PC-9 (cell line): ENCODE results near the gene KIF16B. TPM values are rescaled to one million over a fixed set of nuclear protein-coding genes. Genes with fewer than 3 reads are reported as not detected.

Experiments used
- BruUV-seq: library from RNA; stranded (reverse); fragments of 400-500 nt; replicated peaks from 2 replicates; lab custom pipeline; 2021; lab: Mats Ljungman, UMichigan
- CTCF ChIA-PET: fragments of 300-600 bp; sonication (Branson Sonifier 250); formaldehyde crosslinking; loops from one replicate; lab custom pipeline; 2022; ENCODE audit warnings: antibody characterized with exemption; lab: Charles Lee
- POLR2A ChIA-PET: fragments of 300-600 bp; sonication (Branson Sonifier 250); formaldehyde crosslinking; loops from one replicate; lab custom pipeline; 2022; ENCODE audit warnings: antibody characterized with exemption; ENCODE audit not compliant: unreplicated experiment; lab: Charles Lee
- DNase-seq, 2 experiments: peaks; one replicate each; pipeline versions ENCODE4 v3.0.0 to v3.0.0-alpha.2; 2015 to 2022; ENCODE audit warnings: mixed read lengths in 1 of 2
- H2AFZ ChIP-seq: fragments of 200-600 bp; sonication (generic); 2 replicates; pipeline ENCODE4 v1.8.1; 2017; ENCODE audit warnings: antibody characterized with exemption
- H3F3A ChIP-seq: fragments of 200-600 bp; sonication (generic); 2 replicates; pipeline ENCODE4 v1.8.1; 2017; ENCODE audit warnings: antibody characterized with exemption, mild to moderate bottlenecking, low read depth; ENCODE audit not compliant: insufficient read depth
- H3K27ac ChIP-seq: fragments of 200-600 bp; sonication (generic); 2 replicates; pipeline ENCODE4 v1.6.1; 2016; ENCODE audit warnings: mixed run types
- H3K27me3 ChIP-seq: fragments of 200-600 bp; sonication (generic); 2 replicates; pipeline ENCODE4 v1.6.1; 2016; ENCODE audit warnings: low read depth, mixed run types; ENCODE audit not compliant: insufficient read depth
- H3K36me3 ChIP-seq: fragments of 200-600 bp; sonication (generic); 2 replicates; pipeline ENCODE4 v1.6.1; 2016; ENCODE audit warnings: low read depth, mixed run types
- H3K4me1 ChIP-seq: fragments of 200-600 bp; sonication (generic); replicated peaks from 2 replicates; pipeline ENCODE4 v1.6.1; 2016; ENCODE audit warnings: mixed run types; ENCODE audit not compliant: insufficient read depth
- H3K4me2 ChIP-seq: fragments of 200-600 bp; sonication (generic); 2 replicates; pipeline ENCODE4 v1.6.1; 2017; ENCODE audit warnings: mixed run types
- H3K4me3 ChIP-seq: fragments of 200-600 bp; sonication (generic); 2 replicates; pipeline ENCODE4 v1.6.1; 2016; ENCODE audit warnings: mixed run types
- H3K79me2 ChIP-seq: fragments of 200-600 bp; sonication (generic); 2 replicates; pipeline ENCODE4 v1.6.1; 2017; ENCODE audit warnings: low read depth, mixed run types
- H3K9me2 ChIP-seq: fragments of 200-600 bp; sonication (generic); 2 replicates; pipeline ENCODE4 v1.8.1; 2017; ENCODE audit warnings: mild to moderate bottlenecking; ENCODE audit not compliant: insufficient read depth
- H3K9me3 ChIP-seq: fragments of 200-600 bp; sonication (generic); 2 replicates; pipeline ENCODE4 v1.8.1; 2016; ENCODE audit warnings: low read depth; ENCODE audit not compliant: insufficient read depth
- H4K20me1 ChIP-seq: fragments of 200-600 bp; sonication (generic); 2 replicates; pipeline ENCODE4 v1.8.1; 2017; ENCODE audit not compliant: insufficient read depth
- EZH2 ChIP-seq: fragments of 200-600 bp; sonication (generic); IDR thresholded peaks from 2 replicates; pipeline ENCODE4 v1.8.0; 2017; ENCODE audit warnings: antibody characterized with exemption, low read depth
- intact Hi-C: fragments of 100-400 bp; cut with micrococcal nuclease; formaldehyde crosslinking; loops from one replicate; pipeline ENCODE4 v1.10.0; 2022; ENCODE audit not compliant: unreplicated experiment
- total RNA-seq: library from RNA; stranded (reverse); gene quantifications from 2 replicates; pipeline ENCODE4 v1.2.3, GENCODE V29; 2021
- TF ChIP-seq, protein P1 (sequence below): fragments of 200-600 bp; sonication (generic); conservative IDR thresholded peaks from 2 replicates; pipeline ENCODE4 v1.6.1; 2017; ENCODE audit warnings: mixed run types, antibody characterized with exemption, mild to moderate bottlenecking, moderate library complexity

KIF16B gene
- total RNA-seq, 1 experiment from 2014 or later, result 17.6 TPM

DNA sequence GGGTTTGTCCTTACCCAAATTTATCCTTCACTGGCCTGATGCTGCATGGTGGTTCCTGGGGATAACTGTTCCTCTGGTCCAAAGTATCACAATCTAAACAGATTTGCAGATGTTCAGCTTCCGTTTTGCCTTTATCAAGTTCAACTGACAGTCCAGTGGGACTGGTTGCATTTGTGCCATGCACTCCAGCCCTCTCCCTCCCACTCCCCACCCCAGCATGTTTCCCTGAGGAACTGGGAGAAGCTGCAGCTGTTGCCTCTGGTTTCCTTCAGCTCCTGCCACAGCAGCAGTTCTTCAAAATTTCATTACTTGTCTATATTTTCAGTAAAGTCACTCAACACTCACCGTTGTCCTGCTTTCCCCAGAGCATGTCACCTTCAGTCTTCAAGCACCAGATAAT lies 39.5 kb upstream of the KIF16B start:
- Histone ChIP-seq H3K36me3 (no peaks in the 10 kb centered on the region), H3K9me2 (no peaks in the 10 kb centered on the region), H3K4me1 (peaks cover 10% of the 10 kb centered on the region), H2AFZ (no peak overlapping the region), H3K79me2 (no peaks in the 10 kb centered on the region), H3K4me2 (no peak overlapping the region), H3K27ac (no peak overlapping the region), H4K20me1 (no peaks in the 10 kb centered on the region), H3K9me3 (no peaks in the 10 kb centered on the region), H3K4me3 (no peak overlapping the region), H3F3A (no peaks in the 10 kb centered on the region), H3K27me3 (no peaks in the 10 kb centered on the region)
- no peak for DNase-seq
- ChIA-PET CTCF (no interaction called here), POLR2A (no interaction called here)
- TF ChIP-seq, protein P1, sequence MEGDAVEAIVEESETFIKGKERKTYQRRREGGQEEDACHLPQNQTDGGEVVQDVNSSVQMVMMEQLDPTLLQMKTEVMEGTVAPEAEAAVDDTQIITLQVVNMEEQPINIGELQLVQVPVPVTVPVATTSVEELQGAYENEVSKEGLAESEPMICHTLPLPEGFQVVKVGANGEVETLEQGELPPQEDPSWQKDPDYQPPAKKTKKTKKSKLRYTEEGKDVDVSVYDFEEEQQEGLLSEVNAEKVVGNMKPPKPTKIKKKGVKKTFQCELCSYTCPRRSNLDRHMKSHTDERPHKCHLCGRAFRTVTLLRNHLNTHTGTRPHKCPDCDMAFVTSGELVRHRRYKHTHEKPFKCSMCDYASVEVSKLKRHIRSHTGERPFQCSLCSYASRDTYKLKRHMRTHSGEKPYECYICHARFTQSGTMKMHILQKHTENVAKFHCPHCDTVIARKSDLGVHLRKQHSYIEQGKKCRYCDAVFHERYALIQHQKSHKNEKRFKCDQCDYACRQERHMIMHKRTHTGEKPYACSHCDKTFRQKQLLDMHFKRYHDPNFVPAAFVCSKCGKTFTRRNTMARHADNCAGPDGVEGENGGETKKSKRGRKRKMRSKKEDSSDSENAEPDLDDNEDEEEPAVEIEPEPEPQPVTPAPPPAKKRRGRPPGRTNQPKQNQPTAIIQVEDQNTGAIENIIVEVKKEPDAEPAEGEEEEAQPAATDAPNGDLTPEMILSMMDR, result no peak
- no peak for TF ChIP-seq EZH2
- no TSS peak for BruUV-seq
- intact Hi-C loops, result no loop called here

DNA sequence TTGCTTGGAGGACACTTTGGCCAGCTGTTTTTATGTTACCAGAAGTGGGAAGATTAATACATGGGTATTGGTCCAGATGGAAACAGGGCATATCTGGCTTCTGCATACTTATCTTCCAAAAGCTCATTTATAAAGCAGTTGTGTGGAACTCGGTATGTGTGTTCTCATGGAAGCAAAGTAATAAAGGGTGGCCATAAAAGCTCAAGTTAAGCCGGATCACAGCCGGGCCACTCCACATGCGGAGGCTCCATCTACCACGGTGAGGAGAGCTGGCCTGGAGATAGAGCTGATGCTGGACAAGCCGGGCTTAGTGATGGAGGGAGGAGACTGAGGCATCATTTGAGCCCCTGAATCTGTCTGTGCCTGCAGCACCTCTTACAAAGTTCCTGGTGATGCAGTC lies 38.6 kb upstream of the KIF16B start:
- ChIA-PET POLR2A (no interaction called here), CTCF (no interaction called here)
- intact Hi-C loops, result no loop called here
- Histone ChIP-seq H3K36me3 (no peaks in the 10 kb centered on the region), H3K9me3 (no peaks in the 10 kb centered on the region), H3K4me2 (no peak overlapping the region), H4K20me1 (no peaks in the 10 kb centered on the region), H3K9me2 (no peaks in the 10 kb centered on the region), H3K4me3 (no peak overlapping the region), H2AFZ (no peak overlapping the region), H3F3A (no peaks in the 10 kb centered on the region), H3K4me1 (peaks cover 10% of the 10 kb centered on the region), H3K27ac (no peak overlapping the region), H3K27me3 (no peaks in the 10 kb centered on the region), H3K79me2 (no peaks in the 10 kb centered on the region)
- no peak for DNase-seq
- no peak for TF ChIP-seq EZH2
- no TSS peak for BruUV-seq

DNA sequence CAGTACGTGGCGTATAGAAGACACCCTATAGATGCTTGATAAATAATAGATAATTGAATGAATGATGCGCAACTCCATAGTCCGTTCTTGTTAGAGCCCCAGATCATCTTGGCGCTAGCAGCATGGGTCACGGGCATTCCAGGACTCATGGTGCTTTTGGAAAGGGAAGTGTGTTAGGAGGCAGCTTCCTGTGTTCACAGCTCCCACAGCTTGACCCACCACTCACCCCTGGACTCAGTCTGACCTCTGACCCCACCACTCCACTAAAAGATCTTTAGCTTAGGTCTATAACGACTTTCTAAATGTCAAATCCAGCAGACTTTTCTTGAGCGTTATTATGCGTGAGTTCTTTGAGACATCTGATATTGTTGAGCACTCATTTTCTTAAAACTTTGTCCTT lies 35.8 kb upstream of the KIF16B start:
- no TSS peak for BruUV-seq
- Histone ChIP-seq H3K9me3 (no peaks in the 10 kb centered on the region), H3F3A (no peaks in the 10 kb centered on the region), H3K9me2 (no peaks in the 10 kb centered on the region), H4K20me1 (no peaks in the 10 kb centered on the region), H3K27me3 (no peaks in the 10 kb centered on the region), H3K27ac (no peak overlapping the region), H3K36me3 (no peaks in the 10 kb centered on the region), H2AFZ (no peak overlapping the region), H3K4me2 (no peak overlapping the region), H3K79me2 (no peaks in the 10 kb centered on the region), H3K4me1 (no peaks in the 10 kb centered on the region), H3K4me3 (no peak overlapping the region)
- intact Hi-C loops, result no loop called here
- CTCF ChIA-PET, result no interaction called here
- DNase-seq, result no peak
- TF ChIP-seq EZH2, result no peak
- TF ChIP-seq, protein P1, result no peak
- POLR2A ChIA-PET, result no interaction called here

DNA sequence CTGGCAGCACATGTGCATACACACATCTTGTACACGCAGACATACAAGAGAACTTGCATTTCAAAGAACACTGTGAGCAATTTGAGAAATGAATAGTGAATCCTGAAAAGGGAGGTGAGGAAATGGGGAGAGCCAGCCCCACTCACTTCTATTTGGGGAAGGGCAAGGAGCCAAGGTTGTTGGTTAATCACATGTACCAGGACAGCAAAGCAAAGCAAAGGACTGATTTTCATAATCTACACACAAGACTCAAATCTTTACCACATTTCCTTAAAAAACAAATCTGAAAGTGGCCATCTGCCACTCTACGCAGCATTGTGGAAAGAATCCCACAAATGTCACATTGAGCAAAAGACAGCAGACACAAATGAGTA lies 35.0 kb upstream of the KIF16B start:
- no peak for DNase-seq
- no peak overlapping the region for H3K4me2 ChIP-seq
- H3K9me3 ChIP-seq, result no peaks in the 10 kb centered on the region
- no TSS peak for BruUV-seq
- intact Hi-C loops, result no loop called here
- H4K20me1 ChIP-seq, result no peaks in the 10 kb centered on the region
- CTCF ChIA-PET, result no interaction called here
- no peak for TF ChIP-seq EZH2
- TF ChIP-seq, protein P1, result no peak
- H2AFZ ChIP-seq, result no peak overlapping the region
- no peaks in the 10 kb centered on the region for H3K79me2 ChIP-seq
- no peaks in the 10 kb centered on the region for H3F3A ChIP-seq
- H3K27me3 ChIP-seq, result no peaks in the 10 kb centered on the region
- H3K27ac ChIP-seq, result no peak overlapping the region
- no peaks in the 10 kb centered on the region for H3K4me1 ChIP-seq
- POLR2A ChIA-PET, result no interaction called here
- no peak overlapping the region for H3K4me3 ChIP-seq
- no peaks in the 10 kb centered on the region for H3K36me3 ChIP-seq
- H3K9me2 ChIP-seq, result no peaks in the 10 kb centered on the region
